SK-N-SH (cell line): ENCODE results near the gene RPGR.

ENCODE experiments used
- CHD2 ChIP-seq: fragments of 150-350 bp; IDR thresholded peaks from 2 replicates; pipeline ENCODE4 v1.6.1; 2018; ENCODE audit warnings: low read length; ENCODE audit not compliant: partially characterized antibody
- EZH2phosphoT487 ChIP-seq: fragments of 200-600 bp; sonication (generic); IDR thresholded peaks from 2 replicates; pipeline ENCODE4 v1.6.1; 2017; ENCODE audit warnings: low read depth, mixed run types, mild to moderate bottlenecking, antibody characterized with exemption, moderate library complexity, borderline replicate concordance
- NFIC ChIP-seq: IDR thresholded peaks from 2 replicates; pipeline ENCODE4 v1.4.0; 2012; ENCODE audit warnings: borderline replicate concordance
- USF2 ChIP-seq: fragments of 150-350 bp; IDR thresholded peaks from 2 replicates; pipeline ENCODE4 v1.6.1; 2017; ENCODE audit warnings: antibody characterized with exemption, low read length, low read depth, borderline replicate concordance
- YY1 ChIP-seq: IDR thresholded peaks from 2 replicates; pipeline ENCODE4 v1.4.0; 2012; ENCODE audit warnings: low read depth, mild to moderate bottlenecking
- TF ChIP-seq, protein P1 (sequence below): fragments of 200-600 bp; sonication (generic); IDR thresholded peaks from 2 replicates; pipeline ENCODE4 v1.6.1; 2017; ENCODE audit warnings: antibody characterized with exemption, mild to moderate bottlenecking, moderate library complexity
- TF ChIP-seq, protein P2 (sequence below): IDR thresholded peaks from 2 replicates; pipeline ENCODE4 v1.6.1; 2012; ENCODE audit warnings: mild to moderate bottlenecking, low read depth, low read length, moderate library complexity
- TF ChIP-seq, protein P3 (sequence below): IDR thresholded peaks from 2 replicates; pipeline ENCODE4 v1.4.0; 2012; ENCODE audit warnings: low read depth, borderline replicate concordance

DNA sequence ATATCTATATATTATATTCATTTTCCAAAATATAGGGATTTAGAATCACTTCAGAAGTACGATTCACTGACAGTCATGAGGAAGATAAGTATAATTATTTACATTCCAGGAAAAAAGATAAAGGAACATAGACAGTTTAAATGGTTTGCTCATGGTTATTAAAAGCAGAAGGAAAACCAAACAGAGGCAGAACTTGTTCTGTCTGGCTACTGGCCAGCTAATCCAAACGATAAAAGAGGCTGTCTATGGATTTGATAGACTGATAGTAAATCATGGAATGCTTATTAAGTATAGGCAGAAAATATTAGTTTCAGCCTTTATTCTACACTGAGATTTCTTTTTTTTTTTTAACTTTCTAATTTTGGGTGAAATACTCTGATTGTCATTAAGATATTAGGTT, 50.2 kb downstream of the RPGR start:
- TF ChIP-seq, protein P1, sequence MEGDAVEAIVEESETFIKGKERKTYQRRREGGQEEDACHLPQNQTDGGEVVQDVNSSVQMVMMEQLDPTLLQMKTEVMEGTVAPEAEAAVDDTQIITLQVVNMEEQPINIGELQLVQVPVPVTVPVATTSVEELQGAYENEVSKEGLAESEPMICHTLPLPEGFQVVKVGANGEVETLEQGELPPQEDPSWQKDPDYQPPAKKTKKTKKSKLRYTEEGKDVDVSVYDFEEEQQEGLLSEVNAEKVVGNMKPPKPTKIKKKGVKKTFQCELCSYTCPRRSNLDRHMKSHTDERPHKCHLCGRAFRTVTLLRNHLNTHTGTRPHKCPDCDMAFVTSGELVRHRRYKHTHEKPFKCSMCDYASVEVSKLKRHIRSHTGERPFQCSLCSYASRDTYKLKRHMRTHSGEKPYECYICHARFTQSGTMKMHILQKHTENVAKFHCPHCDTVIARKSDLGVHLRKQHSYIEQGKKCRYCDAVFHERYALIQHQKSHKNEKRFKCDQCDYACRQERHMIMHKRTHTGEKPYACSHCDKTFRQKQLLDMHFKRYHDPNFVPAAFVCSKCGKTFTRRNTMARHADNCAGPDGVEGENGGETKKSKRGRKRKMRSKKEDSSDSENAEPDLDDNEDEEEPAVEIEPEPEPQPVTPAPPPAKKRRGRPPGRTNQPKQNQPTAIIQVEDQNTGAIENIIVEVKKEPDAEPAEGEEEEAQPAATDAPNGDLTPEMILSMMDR: no peak
- no peak for TF ChIP-seq CHD2
- no peak for TF ChIP-seq YY1
- TF ChIP-seq, protein P2, sequence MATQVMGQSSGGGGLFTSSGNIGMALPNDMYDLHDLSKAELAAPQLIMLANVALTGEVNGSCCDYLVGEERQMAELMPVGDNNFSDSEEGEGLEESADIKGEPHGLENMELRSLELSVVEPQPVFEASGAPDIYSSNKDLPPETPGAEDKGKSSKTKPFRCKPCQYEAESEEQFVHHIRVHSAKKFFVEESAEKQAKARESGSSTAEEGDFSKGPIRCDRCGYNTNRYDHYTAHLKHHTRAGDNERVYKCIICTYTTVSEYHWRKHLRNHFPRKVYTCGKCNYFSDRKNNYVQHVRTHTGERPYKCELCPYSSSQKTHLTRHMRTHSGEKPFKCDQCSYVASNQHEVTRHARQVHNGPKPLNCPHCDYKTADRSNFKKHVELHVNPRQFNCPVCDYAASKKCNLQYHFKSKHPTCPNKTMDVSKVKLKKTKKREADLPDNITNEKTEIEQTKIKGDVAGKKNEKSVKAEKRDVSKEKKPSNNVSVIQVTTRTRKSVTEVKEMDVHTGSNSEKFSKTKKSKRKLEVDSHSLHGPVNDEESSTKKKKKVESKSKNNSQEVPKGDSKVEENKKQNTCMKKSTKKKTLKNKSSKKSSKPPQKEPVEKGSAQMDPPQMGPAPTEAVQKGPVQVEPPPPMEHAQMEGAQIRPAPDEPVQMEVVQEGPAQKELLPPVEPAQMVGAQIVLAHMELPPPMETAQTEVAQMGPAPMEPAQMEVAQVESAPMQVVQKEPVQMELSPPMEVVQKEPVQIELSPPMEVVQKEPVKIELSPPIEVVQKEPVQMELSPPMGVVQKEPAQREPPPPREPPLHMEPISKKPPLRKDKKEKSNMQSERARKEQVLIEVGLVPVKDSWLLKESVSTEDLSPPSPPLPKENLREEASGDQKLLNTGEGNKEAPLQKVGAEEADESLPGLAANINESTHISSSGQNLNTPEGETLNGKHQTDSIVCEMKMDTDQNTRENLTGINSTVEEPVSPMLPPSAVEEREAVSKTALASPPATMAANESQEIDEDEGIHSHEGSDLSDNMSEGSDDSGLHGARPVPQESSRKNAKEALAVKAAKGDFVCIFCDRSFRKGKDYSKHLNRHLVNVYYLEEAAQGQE: no peak
- no peak for TF ChIP-seq EZH2phosphoT487
- no peak for TF ChIP-seq USF2
- TF ChIP-seq, protein P3, sequence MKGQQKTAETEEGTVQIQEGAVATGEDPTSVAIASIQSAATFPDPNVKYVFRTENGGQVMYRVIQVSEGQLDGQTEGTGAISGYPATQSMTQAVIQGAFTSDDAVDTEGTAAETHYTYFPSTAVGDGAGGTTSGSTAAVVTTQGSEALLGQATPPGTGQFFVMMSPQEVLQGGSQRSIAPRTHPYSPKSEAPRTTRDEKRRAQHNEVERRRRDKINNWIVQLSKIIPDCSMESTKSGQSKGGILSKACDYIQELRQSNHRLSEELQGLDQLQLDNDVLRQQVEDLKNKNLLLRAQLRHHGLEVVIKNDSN: no peak
- no peak for TF ChIP-seq NFIC
